ENCODE data around the gene EEIG2. TPM values are rescaled to one million over a fixed set of nuclear protein-coding genes. Genes with fewer than 3 reads are reported as not detected.

EEIG2 gene
- total RNA-seq, 2 donors from 2014 or later = 12.4 to 20.3 TPM

GRCh38 chr1:108521990-108522393, 37.9 kb upstream of the EEIG2 start:
- H3K9me3 ChIP-seq = no peaks in the 10 kb centered on the region
- H3K27me3 ChIP-seq (replicated peaks; ENCODE audit: insufficient read depth) = no peaks in the 10 kb centered on the region
- DNase-seq (ENCODE audit: low spot score) = no peak
- intact Hi-C loops (cut with DNase I) = no loop called here
- TF ChIP-seq, protein P1, sequence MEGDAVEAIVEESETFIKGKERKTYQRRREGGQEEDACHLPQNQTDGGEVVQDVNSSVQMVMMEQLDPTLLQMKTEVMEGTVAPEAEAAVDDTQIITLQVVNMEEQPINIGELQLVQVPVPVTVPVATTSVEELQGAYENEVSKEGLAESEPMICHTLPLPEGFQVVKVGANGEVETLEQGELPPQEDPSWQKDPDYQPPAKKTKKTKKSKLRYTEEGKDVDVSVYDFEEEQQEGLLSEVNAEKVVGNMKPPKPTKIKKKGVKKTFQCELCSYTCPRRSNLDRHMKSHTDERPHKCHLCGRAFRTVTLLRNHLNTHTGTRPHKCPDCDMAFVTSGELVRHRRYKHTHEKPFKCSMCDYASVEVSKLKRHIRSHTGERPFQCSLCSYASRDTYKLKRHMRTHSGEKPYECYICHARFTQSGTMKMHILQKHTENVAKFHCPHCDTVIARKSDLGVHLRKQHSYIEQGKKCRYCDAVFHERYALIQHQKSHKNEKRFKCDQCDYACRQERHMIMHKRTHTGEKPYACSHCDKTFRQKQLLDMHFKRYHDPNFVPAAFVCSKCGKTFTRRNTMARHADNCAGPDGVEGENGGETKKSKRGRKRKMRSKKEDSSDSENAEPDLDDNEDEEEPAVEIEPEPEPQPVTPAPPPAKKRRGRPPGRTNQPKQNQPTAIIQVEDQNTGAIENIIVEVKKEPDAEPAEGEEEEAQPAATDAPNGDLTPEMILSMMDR (IDR thresholded peaks at IDR 0.05) = no peak
- TF ChIP-seq POLR2A (IDR thresholded peaks at IDR 0.05) (no peak), POLR2AphosphoS5 (IDR thresholded peaks at IDR 0.05) (no peak)
- H3K4me3 ChIP-seq = no peak overlapping the region
- no peaks in the 10 kb centered on the region for H3K4me1 ChIP-seq (replicated peaks)
- H3K27ac ChIP-seq = no peak overlapping the region
- H3K36me3 ChIP-seq = no peaks in the 10 kb centered on the region

DNA sequence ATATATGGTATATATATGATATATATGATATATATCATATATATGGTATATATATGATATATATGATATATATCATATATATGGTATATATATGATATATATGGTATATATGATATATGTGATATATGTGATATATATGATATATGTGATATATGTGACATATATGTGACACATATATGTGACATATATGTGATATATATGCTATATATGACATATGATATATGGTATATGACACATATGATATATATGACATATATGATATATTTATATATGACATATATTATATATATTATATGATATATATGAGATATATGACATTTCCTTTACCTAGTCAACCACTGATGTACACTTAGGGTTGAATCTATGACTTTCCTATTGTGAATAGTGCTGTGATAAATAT, 36.1 kb upstream of the EEIG2 start:
- H3K27me3 ChIP-seq (replicated peaks; ENCODE audit: insufficient read depth) = no peaks in the 10 kb centered on the region
- intact Hi-C loops (cut with DNase I) = no loop called here
- H3K4me3 ChIP-seq = no peak overlapping the region
- TF ChIP-seq POLR2A (IDR thresholded peaks at IDR 0.05) = no peak
- TF ChIP-seq POLR2AphosphoS5 (IDR thresholded peaks at IDR 0.05) = no peak
- TF ChIP-seq, protein P1 (IDR thresholded peaks at IDR 0.05) = no peak
- no peaks in the 10 kb centered on the region for H3K36me3 ChIP-seq
- H3K9me3 ChIP-seq = no peaks in the 10 kb centered on the region
- H3K4me1 ChIP-seq (replicated peaks) = no peaks in the 10 kb centered on the region
- DNase-seq (ENCODE audit: low spot score) = no peak
- no peak overlapping the region for H3K27ac ChIP-seq

DNA sequence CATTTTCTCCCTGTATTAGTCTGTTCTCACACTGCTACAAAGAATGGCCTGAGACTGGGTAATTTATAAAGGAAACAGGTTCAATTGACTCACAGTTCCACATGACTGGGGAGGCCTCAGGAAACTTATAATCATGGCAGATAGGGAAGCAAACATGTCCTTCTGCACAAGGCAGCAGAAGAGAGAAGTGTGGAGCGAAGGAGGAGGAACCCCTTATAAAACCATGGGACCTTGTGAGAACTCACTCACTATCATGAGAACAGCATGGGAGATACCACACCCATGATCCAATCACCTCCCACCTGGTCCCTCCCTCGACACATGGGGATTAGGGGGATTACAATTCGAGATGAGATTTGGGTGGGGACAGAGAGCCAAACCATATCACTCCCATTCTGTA, 35.2 kb upstream of the EEIG2 start:
- 94% methylated on average over 3 of the region's 3 CpGs for WGBS

GRCh38 chr1:108527135-108527534, 32.8 kb upstream of the EEIG2 start:
- 83% methylated on average over 3 of the region's 3 CpGs for WGBS
- intact Hi-C loops (cut with DNase I) = no loop called here

More for the DNA sequence above, 35.2 kb upstream of the EEIG2 start:
- intact Hi-C loops (cut with DNase I) = no loop called here
- Histone ChIP-seq H3K4me1 (replicated peaks) (no peaks in the 10 kb centered on the region), H3K27me3 (replicated peaks; ENCODE audit: insufficient read depth) (no peaks in the 10 kb centered on the region), H3K36me3 (no peaks in the 10 kb centered on the region), H3K27ac (no peak overlapping the region), H3K9me3 (no peaks in the 10 kb centered on the region), H3K4me3 (no peak overlapping the region)
- no peak for TF ChIP-seq POLR2A (IDR thresholded peaks at IDR 0.05)
- TF ChIP-seq POLR2AphosphoS5 (IDR thresholded peaks at IDR 0.05) = no peak
- TF ChIP-seq, protein P1 (IDR thresholded peaks at IDR 0.05) = no peak
- no peak for DNase-seq (ENCODE audit: low spot score)

GRCh38 chr1:108527837-108528236, 32.1 kb upstream of the EEIG2 start:
- Histone ChIP-seq H3K4me1 (replicated peaks) (no peaks in the 10 kb centered on the region), H3K9me3 (no peaks in the 10 kb centered on the region), H3K27me3 (replicated peaks; ENCODE audit: insufficient read depth) (no peaks in the 10 kb centered on the region), H3K36me3 (no peaks in the 10 kb centered on the region), H3K4me3 (no peak overlapping the region), H3K27ac (no peak overlapping the region)
- intact Hi-C loops (cut with DNase I) = no loop called here
- DNase-seq (ENCODE audit: low spot score) = no peak
- TF ChIP-seq POLR2AphosphoS5 (IDR thresholded peaks at IDR 0.05) = no peak
- TF ChIP-seq, protein P1 (IDR thresholded peaks at IDR 0.05) = no peak
- TF ChIP-seq POLR2A (IDR thresholded peaks at IDR 0.05) = no peak
- 89% methylated on average over 2 of the region's 2 CpGs for WGBS

More at GRCh38 chr1:108527135-108527534, 32.8 kb upstream of the EEIG2 start:
- H3K9me3 ChIP-seq = no peaks in the 10 kb centered on the region
- H3K4me3 ChIP-seq = no peak overlapping the region
- DNase-seq (ENCODE audit: low spot score) = no peak
- no peaks in the 10 kb centered on the region for H3K36me3 ChIP-seq
- no peaks in the 10 kb centered on the region for H3K4me1 ChIP-seq (replicated peaks)
- no peaks in the 10 kb centered on the region for H3K27me3 ChIP-seq (replicated peaks; ENCODE audit: insufficient read depth)
- TF ChIP-seq POLR2A (IDR thresholded peaks at IDR 0.05) (no peak), POLR2AphosphoS5 (IDR thresholded peaks at IDR 0.05) (no peak)
- TF ChIP-seq, protein P1 (IDR thresholded peaks at IDR 0.05) = no peak
- no peak overlapping the region for H3K27ac ChIP-seq

Measured in prostate gland (tissue), 2 donors.